NCI-H446 (cell line): ENCODE measurements around the gene PNKP.

Experiments
- DNase-seq, 2 experiments: peaks; one replicate each; lab custom pipeline; 2025; lab: John Stamatoyannopoulos, UW

The PNKP gene

GRCh38 chr19:49866933-49867782 lies at the start of gene PNKP:
PNKP (minus strand) TSS chr19:49867576; CDS start chr19:49867204, 372 bp downstream.
- DNase-seq: peak; percentile 96

GRCh38 chr19:49915271-49915670 lies 47.9 kb upstream of the PNKP start:
- DNase-seq: no peak

- no peak for DNase-seq
Observed at GRCh38 chr19:49913720-49914119, 46.3 kb upstream of the PNKP start.

- no peak for DNase-seq
Observed at GRCh38 chr19:49912965-49913685, 45.7 kb upstream of the PNKP start.

- no peak for DNase-seq
Observed at GRCh38 chr19:49911381-49912145, 44.2 kb upstream of the PNKP start.

- no peak for DNase-seq
Observed at GRCh38 chr19:49910179-49910578, 42.8 kb upstream of the PNKP start.

GRCh38 chr19:49908480-49909420 lies 41.4 kb upstream of the PNKP start:
- DNase-seq: no peak

- DNase-seq: no peak
Observed at GRCh38 chr19:49907745-49908446, 40.5 kb upstream of the PNKP start.

- no peak for DNase-seq
Observed at GRCh38 chr19:49906879-49907564, 39.6 kb upstream of the PNKP start.

- DNase-seq: no peak
Observed at GRCh38 chr19:49904136-49904535, 36.8 kb upstream of the PNKP start.

GRCh38 chr19:49896863-49897621 lies 29.7 kb upstream of the PNKP start, which contains the start of gene IL4I1:
IL4I1 (minus strand) TSS chr19:49896887; CDS start chr19:49896160, 727 bp downstream.
- no peak for DNase-seq

- no peak for DNase-seq
Observed at GRCh38 chr19:49895566-49896297, 28.4 kb upstream of the PNKP start.

GRCh38 chr19:49894879-49895565 lies 27.6 kb upstream of the PNKP start:
- DNase-seq: no peak

GRCh38 chr19:49894011-49894664 lies 26.8 kb upstream of the PNKP start:
- no peak for DNase-seq

GRCh38 chr19:49892716-49893115 lies 25.3 kb upstream of the PNKP start:
- no peak for DNase-seq

GRCh38 chr19:49891393-49891792 lies 24.0 kb upstream of the PNKP start:
- no peak for DNase-seq
